Gastrocnemius medialis (tissue), 4 donors: Measurements from ENCODE around the gene PRSS56.

Experiments
- CTCF ChIP-seq, 5 experiments: fragments of 450-650 bp in 3 of 5; fragments of 200-600 bp in 2 of 5; sonication (generic) in 2 of 5; IDR thresholded peaks in 4 of 5; conservative IDR thresholded peaks in 1 of 5; 1 replicate in 4 of 5; 2 replicates in 1 of 5; pipeline ENCODE4 v1.5.1; 2016 to 2019; ENCODE audit warnings: antibody characterized with exemption in 5 of 5, mild to moderate bottlenecking in 3 of 5, moderate library complexity in 3 of 5
- POLR2A ChIP-seq, 2 donors: fragments of 450-650 bp; IDR thresholded peaks; one replicate each; pipeline ENCODE4 v1.6.1; 2017; ENCODE audit warnings: antibody characterized with exemption in 2 of 2, mild to moderate bottlenecking in 2 of 2, moderate library complexity in 2 of 2

GRCh38 chr2:232503809-232504323 lies 16.3 kb upstream of the PRSS56 start:
- TF ChIP-seq POLR2A (IDR thresholded peaks at IDR 0.05) (no peak), CTCF (IDR thresholded peaks at IDR 0.05 in 4 of 5, conservative IDR thresholded peaks at IDR 0.05 in 1 of 5) (no peak)
